NCI-H82 (cell line): ENCODE results near the gene TPPP.
A peak's percentile ranks its signal among the peaks of the same experiment; 100 is the strongest.

Experiments used
- DNase-seq: peaks from one replicate; lab custom pipeline; 2025; lab: John Stamatoyannopoulos, UW

The TPPP gene

GRCh38 chr5:665541-665955 is 27.6 kb downstream of the TPPP start:
- peak; percentile 29 for DNase-seq

- DNase-seq: no peak
Observed at GRCh38 chr5:664994-665360, 28.2 kb downstream of the TPPP start.

- DNase-seq: no peak
Observed at GRCh38 chr5:664343-664993, 28.7 kb downstream of the TPPP start.

GRCh38 chr5:663436-664342 is 29.5 kb downstream of the TPPP start:
- DNase-seq: no peak

GRCh38 chr5:662751-663435 is 30.3 kb downstream of the TPPP start:
- no peak for DNase-seq

- DNase-seq: no peak
Observed at GRCh38 chr5:661891-662750, 31.0 kb downstream of the TPPP start.

DNA sequence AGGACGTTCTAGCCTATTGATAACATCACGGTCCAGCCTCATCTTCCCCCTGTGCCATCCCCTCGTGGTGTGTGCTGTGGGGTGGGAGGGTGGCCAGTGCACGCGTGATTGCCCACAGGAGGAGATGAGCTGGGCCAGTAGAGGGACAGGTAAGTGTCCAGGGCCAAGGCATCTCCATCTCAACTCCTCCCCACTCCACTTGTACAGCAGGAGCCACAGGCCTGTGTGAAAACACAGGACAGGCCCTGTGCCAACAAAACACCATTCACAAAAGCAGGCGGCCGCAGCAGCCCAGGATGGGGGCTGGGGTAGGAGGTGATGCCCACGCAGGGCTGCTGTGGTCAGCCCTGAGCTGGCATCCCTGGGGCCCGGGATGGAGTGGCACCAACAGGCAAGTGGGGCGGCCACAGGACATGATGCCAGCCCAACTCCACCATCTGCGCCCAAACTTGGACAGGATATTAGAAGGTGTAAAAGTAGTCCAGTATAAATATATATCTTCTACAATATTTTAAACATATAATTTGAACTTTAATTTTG is 32.6 kb downstream of the TPPP start:
- DNase-seq: no peak

DNA sequence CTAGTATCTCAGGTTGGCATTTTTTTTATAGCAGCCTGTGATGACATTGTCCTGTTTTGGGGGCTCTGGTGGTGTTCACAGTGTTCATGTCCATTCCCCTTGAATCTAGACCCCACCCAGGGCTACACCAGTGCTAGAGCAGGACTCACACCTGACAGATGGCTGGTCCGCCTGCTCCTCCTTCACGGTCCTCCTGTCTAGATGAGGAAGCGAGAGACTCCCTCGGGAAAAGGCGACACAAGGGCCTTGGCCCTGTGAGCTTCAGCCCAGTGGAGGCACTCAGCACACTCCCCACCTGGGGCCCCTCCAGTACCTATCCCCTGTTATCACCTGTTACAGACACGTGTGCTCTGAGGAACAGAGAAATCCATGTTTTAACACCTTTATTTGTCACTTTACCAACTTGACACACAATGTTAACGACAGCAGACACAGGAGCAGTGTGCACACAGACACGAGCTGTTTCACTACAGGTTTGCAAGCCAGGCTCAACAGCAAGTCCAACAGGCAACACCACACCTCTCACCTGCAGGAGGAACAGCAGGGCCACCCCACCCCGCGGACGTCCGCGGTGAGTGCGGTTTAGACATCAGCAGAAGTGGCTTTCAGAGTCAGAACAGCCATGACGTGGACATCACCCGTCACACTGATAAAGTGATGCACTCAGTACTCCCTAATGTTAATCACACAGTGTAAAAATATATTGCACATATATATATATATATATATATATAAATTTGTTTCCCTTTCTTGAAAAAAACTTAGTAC is 33.5 kb downstream of the TPPP start:
- no peak for DNase-seq

GRCh38 chr5:658103-658502 is 35.0 kb downstream of the TPPP start:
- DNase-seq: no peak

DNA sequence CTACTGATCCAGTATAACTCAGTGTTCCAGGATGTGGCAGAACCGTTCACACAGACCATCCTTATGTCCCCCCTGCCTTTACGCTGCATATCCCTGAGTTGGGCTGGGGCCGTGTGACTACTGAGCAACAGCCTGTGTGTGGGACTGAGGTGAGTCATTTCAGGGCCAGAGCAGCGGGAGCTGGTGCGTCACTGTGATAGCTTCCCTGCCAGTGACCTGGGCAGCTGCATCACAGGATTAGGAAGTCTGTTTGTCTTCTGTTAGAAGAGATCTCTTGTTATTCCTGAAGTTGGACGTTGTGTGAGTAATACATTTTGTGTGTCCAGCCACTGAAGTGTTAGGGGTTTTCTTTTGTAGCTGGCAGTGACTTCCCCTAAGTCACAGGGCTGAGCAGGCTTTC is 35.6 kb downstream of the TPPP start:
- no peak for DNase-seq

DNA sequence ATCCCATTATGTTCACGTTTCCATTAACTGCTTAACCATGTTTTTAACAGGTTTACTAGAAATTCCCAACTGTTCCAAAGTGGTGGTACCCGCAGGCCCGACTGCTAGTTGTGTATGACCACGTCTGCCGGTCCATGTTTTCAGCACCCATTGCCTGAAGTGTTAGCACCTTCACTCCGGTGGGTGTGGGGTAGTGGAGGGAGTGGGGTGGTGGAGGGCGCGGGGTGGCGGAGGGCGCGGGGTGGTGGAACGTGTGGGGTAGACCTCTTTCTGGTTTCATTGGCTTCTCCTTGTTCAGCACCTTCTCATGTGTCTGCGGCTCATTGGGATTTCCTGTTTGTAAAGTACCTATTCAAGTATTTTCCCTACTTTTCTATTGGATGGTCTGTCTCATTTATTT is 37.7 kb downstream of the TPPP start:
- DNase-seq: no peak

GRCh38 chr5:654071-654778 is 38.9 kb downstream of the TPPP start:
- no peak for DNase-seq

DNA sequence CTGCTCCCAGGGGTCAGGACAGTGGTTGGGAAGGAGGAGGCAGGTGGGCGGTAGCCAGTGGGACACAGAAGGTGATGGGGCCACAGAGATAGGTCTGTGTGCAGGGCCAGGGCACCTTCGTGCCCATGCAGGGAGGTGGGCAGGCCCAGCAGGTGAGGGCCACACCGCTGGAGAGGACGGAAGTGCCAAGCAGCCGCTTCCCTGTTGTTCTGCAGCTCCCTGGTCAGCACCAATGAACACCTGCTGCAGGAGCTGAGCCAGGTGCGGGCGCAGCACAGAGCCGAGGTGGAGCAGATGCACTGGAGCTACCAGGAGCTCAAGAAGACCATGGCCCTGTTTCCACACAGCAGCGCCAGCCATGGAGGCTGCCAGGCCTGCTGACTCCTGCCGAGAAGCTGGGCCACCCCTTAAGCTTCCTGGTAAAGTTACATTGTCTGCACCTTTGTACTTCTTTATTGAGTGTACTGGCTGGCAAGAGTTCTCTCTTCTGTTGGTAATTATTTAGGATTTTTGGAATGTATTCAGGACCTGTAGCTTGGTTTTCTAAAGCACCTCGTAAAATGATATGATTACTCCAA is 40.3 kb downstream of the TPPP start:
- no peak for DNase-seq

DNA sequence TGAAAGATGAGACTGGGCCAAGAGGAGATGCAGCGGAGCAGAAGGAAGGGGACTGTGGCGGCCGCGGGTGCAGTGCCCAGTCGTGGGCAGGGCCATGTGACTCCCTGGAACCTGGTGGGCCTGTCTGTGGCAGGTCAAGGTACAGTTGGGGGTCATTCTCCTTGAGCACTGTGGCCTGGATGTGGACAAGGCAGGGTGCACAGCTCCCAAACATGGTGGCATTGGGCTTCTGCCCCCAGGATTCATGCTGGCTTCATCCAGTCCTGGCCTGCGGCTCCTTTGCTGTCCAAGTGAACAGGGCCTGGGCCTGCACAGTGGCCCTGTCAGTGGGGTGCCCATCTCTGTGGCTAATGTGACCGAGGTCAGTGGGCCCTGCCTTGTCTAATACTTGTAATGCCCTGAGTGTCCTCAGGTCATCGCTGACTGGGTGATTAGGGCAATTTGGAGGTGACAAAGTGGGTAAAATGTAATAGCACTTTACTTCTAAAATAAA is 41.1 kb downstream of the TPPP start:
- no peak for DNase-seq

GRCh38 chr5:651296-652022 is 41.7 kb downstream of the TPPP start:
- no peak for DNase-seq

DNA sequence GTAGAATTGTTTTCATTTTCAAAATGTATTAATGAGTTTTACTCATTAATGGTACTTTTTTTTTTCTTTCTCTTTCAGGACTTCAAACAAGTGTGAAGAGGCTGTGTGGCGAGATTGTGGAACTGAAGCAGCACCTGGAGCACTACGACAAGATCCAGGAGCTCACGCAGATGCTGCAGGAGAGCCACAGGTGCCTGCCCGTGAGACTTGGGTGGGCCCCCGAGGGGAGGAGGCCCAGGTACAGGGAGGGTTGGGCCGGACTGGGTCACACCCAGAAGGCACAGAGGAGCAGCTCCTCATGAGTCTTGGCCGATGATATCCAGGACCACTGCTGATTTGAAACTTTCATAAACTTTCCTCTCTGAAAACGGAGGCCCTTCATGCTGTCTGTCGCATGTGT is 45.4 kb downstream of the TPPP start:
- no peak for DNase-seq

DNA sequence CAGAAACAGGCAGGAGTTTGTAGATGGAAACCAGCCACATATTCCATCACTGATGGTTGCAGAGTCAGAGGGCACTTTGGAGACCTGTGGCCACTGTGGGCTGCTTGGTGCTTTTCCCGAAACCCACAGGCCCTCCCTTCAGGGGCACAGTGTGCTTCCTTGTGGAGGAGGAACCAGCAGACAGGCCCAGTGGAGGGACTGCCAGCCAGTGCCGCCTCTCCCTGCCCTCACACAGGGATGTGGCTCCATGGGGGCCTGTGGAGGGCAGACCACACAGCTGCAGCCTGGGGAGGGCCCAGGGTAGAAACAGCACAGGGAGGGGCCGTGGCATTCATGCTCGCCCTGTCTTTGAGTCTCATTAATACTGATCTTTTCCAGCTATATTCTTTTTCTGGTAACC is 45.8 kb downstream of the TPPP start:
- no peak for DNase-seq

GRCh38 chr5:646396-647201 is 46.6 kb downstream of the TPPP start:
- DNase-seq: no peak
